ENCODE results near the gene NEMP2.
"Not testable (repeated sequence)": the region's sequence is repeated elsewhere in the genome, so short reads cannot be mapped to it uniquely, and the experiment has no call there.

Gene NEMP2

GRCh38 chr2:190486037-190486623, 48.4 kb downstream of the NEMP2 start:
- DNase-seq, result no peak

GRCh38 chr2:190482451-190482850, 52.1 kb downstream of the NEMP2 start:
- DNase-seq, result no peak

GRCh38 chr2:190481339-190481738, 53.2 kb downstream of the NEMP2 start:
- DNase-seq, result no peak

GRCh38 chr2:190478572-190479195, 55.8 kb downstream of the NEMP2 start:
- no peak for DNase-seq

- no peak for DNase-seq
Measured at GRCh38 chr2:190477661-190478454, 56.7 kb downstream of the NEMP2 start.

- no peak for DNase-seq
Measured at GRCh38 chr2:190470256-190470826, 64.2 kb downstream of the NEMP2 start.

- no peak for DNase-seq
Measured at GRCh38 chr2:190469771-190470170, 64.8 kb downstream of the NEMP2 start.

- no peak for DNase-seq
Measured at GRCh38 chr2:190468814-190469569, 65.5 kb downstream of the NEMP2 start.

- DNase-seq, result not testable (repeated sequence)
Measured at GRCh38 chr2:190468354-190468753, 66.2 kb downstream of the NEMP2 start.

GRCh38 chr2:190467575-190468083, 66.9 kb downstream of the NEMP2 start:
- no peak for DNase-seq

- DNase-seq, result no peak
Measured at GRCh38 chr2:190466819-190467446, 67.6 kb downstream of the NEMP2 start.

- no peak for DNase-seq
Measured at GRCh38 chr2:190465060-190465459, 69.5 kb downstream of the NEMP2 start.

GRCh38 chr2:190462611-190463010, 71.9 kb downstream of the NEMP2 start:
- no peak for DNase-seq

GRCh38 chr2:190462181-190462580, 72.3 kb downstream of the NEMP2 start:
- no peak for DNase-seq

- DNase-seq, result no peak
Measured at GRCh38 chr2:190460487-190460886, 74.0 kb downstream of the NEMP2 start.

- no peak for DNase-seq
Measured at GRCh38 chr2:190459881-190460280, 74.6 kb downstream of the NEMP2 start.

- no peak for DNase-seq
Measured at GRCh38 chr2:190458352-190459107, 76.0 kb downstream of the NEMP2 start.

GRCh38 chr2:190457256-190457655, 77.3 kb downstream of the NEMP2 start:
- no peak for DNase-seq

- no peak for DNase-seq
Measured at GRCh38 chr2:190456833-190457232, 77.7 kb downstream of the NEMP2 start.

- DNase-seq, result no peak
Measured at GRCh38 chr2:190455358-190456095, 79.0 kb downstream of the NEMP2 start.

- no peak for DNase-seq
Measured at GRCh38 chr2:190454795-190455194, 79.7 kb downstream of the NEMP2 start.

Measured in stimulated activated CD4-positive, alpha-beta T cell treated with anti-CD3 and anti-CD28 coated beads, Interleukin-15, amount 100 ng/mL, for 24 hours (primary cell).